Psoas muscle (tissue), 8 donors: ENCODE data around the gene BOC. TPM values are rescaled to one million over a fixed set of nuclear protein-coding genes. Genes with fewer than 3 reads are reported as not detected.

Experiments used
- ATAC-seq, 4 donors: fragments of 200-7000 bp; cut with Tn5 transposase; one replicate each; pipeline ENCODE4 v1.9.1; 2020; ENCODE audit warnings: moderate library complexity in 3 of 4, mild to moderate bottlenecking in 2 of 4
- DNase-seq, 2 donors: peaks; one replicate each; pipeline ENCODE4 v3.0.0-alpha.2; 2020
- H3K27ac ChIP-seq: fragments of 200-600 bp; one replicate; pipeline ENCODE4 v1.8.0; 2022
- H3K27me3 ChIP-seq, 3 donors: fragments of 200-600 bp in 1 of 3; one replicate each; pipeline versions ENCODE4 v1.6.1 to v1.8.0; 2013 to 2022; ENCODE audit warnings: low read length in 2 of 3, mild to moderate bottlenecking in 2 of 3, moderate library complexity in 1 of 3; ENCODE audit not compliant: insufficient read depth in 3 of 3
- H3K36me3 ChIP-seq, 2 donors: fragments of 200-600 bp in 1 of 2; one replicate each; pipeline versions ENCODE4 v1.6.1 to v1.8.0; 2013 to 2022; ENCODE audit warnings: low read depth in 1 of 2, mild to moderate bottlenecking in 1 of 2, moderate library complexity in 1 of 2; ENCODE audit not compliant: insufficient read depth in 1 of 2
- H3K4me1 ChIP-seq: fragments of 200-600 bp; one replicate; pipeline ENCODE4 v1.8.0; 2022
- H3K4me3 ChIP-seq: fragments of 200-600 bp; one replicate; pipeline ENCODE4 v1.8.0; 2022; ENCODE audit warnings: mild to moderate bottlenecking
- H3K9me3 ChIP-seq: fragments of 200-600 bp; one replicate; pipeline ENCODE4 v1.8.0; 2022
- CTCF ChIP-seq: fragments of 200-600 bp; IDR thresholded peaks from one replicate; pipeline ENCODE4 v1.8.0; 2022; ENCODE audit warnings: antibody characterized with exemption
- WGBS, 3 donors: extraction: QIAGEN DNeasy Blood & Tissue Kit; methylation state at CpG; one replicate each; pipeline versions ENCODE4 v1.1.6 to v1.1.7; 2013; 5-methylcytosine and 5-hydroxymethylcytosine counted together
- intact Hi-C, 2 donors: fragments of 100-400 bp; cut with DNase I; formaldehyde crosslinking; loops; one replicate each; pipeline versions ENCODE4 v1.11.0 to v1.14.2; 2022
- polyA plus RNA-seq, 3 donors: library from polyadenylated mRNA; stranded (reverse); fragments of 200-250 nt; gene quantifications; one replicate each; pipeline ENCODE4 v1.2.3, GENCODE V29; 2013
- total RNA-seq, 4 donors: library from RNA; stranded (reverse); fragmentation: NEBNext Ultra II Directional in 2 of 4; extraction: Animal tissue kit (Norgen Biotek cat#: 25700) in 2 of 4; gene quantifications; one replicate each; pipeline versions ENCODE4 v1.2.1 to v1.2.4, GENCODE V29; 2021 to 2023
- donor health status: healthy with polysubstance abuse.
- donor health status: DM: no; HTN: no; CAD: no; lungs with moderate emphysema.
- donor health status: Bipolar disorder and iron deficiency.
- donor health status: healthy.
- donor health status: DM: yes; HTN: yes; CAD: no.
- donor health status: DM: no; HTN: no; CAD: no.
- donor health status: DM: no; HTN: no; CAD: no.
- donor health status: DM: yes; HTN: yes; CAD: no.

The BOC gene
- total and polyA plus RNA-seq, 7 donors = 1.1 to 15.4 (median 3.8) TPM

- Histone ChIP-seq H3K4me1 (no peaks in the 10 kb centered on the region), H3K36me3 (no peaks in the 10 kb centered on the region), H3K9me3 (no peaks in the 10 kb centered on the region), H3K4me3 (no peak overlapping the region), H3K27ac (no peak overlapping the region), H3K27me3 (peaks cover 0 to 5% (median 0%) of the 10 kb centered on the region in 3 donors)
- DNase-seq = no peak
- no peak for ATAC-seq
- WGBS, 3 donors = 80 to 91% (median 84%) methylated on average over 2 of the region's 2 CpGs
- TF ChIP-seq CTCF = no peak
- intact Hi-C loops = no loop called here
These were observed 33.8 kb upstream of the BOC start for GRCh38 chr3:113177526-113177925.

GRCh38 chr3:113179235-113179824 lies 32.0 kb upstream of the BOC start:
- TF ChIP-seq CTCF = no peak
- Histone ChIP-seq H3K4me3 (no peak overlapping the region), H3K9me3 (no peaks in the 10 kb centered on the region), H3K27me3 (peaks cover 0 to 5% (median 0%) of the 10 kb centered on the region in 3 donors), H3K27ac (no peak overlapping the region), H3K36me3 (no peaks in the 10 kb centered on the region), H3K4me1 (no peaks in the 10 kb centered on the region)
- intact Hi-C loops = no loop called here
- no peak for ATAC-seq
- no peak for DNase-seq
- WGBS, 3 donors = 47 to 57% (median 57%) methylated on average over 4 of the region's 4 CpGs

GRCh38 chr3:113183748-113184661 lies 27.4 kb upstream of the BOC start:
- no peaks in the 10 kb centered on the region for H3K4me1 ChIP-seq
- H3K36me3 ChIP-seq = no peaks in the 10 kb centered on the region
- H3K27me3 ChIP-seq = peaks cover 0 to 2% (median 0%) of the 10 kb centered on the region in 3 donors
- H3K27ac ChIP-seq = no peak overlapping the region
- H3K9me3 ChIP-seq = no peaks in the 10 kb centered on the region
- no peak for TF ChIP-seq CTCF
- 80 to 83% (median 82%) methylated on average over 13 of the region's 13 CpGs for WGBS, 3 donors
- ATAC-seq (no peak), DNase-seq (no peak)
- H3K4me3 ChIP-seq = no peak overlapping the region
- intact Hi-C loops = no loop called here

GRCh38 chr3:113185194-113185835 lies 26.0 kb upstream of the BOC start:
- TF ChIP-seq CTCF = no peak
- ATAC-seq = no peak
- no peak for DNase-seq
- Histone ChIP-seq H3K27ac (no peak overlapping the region), H3K27me3 (peaks cover 0 to 2% (median 0%) of the 10 kb centered on the region in 3 donors), H3K4me3 (no peak overlapping the region), H3K4me1 (no peaks in the 10 kb centered on the region), H3K36me3 (no peaks in the 10 kb centered on the region), H3K9me3 (no peaks in the 10 kb centered on the region)
- intact Hi-C loops = no loop called here
